B cell (primary cell): ENCODE results near the gene MOB1A. TPM values are rescaled to one million over a fixed set of nuclear protein-coding genes. Genes with fewer than 3 reads are reported as not detected.

Experiments used
- ATAC-seq: fragments of 200-7000 bp; cut with Tn5 transposase; one replicate; pipeline ENCODE4 v1.10.0; 2021; ENCODE audit warnings: low read depth, mild to moderate bottlenecking, moderate number of reproducible peaks, moderate library complexity
- CTCF ChIA-PET: fragments of 350-600 bp; sonication (Branson Sonifier 250); formaldehyde crosslinking; loops from one replicate; lab custom pipeline; 2021; ENCODE audit warnings: antibody characterized with exemption, inconsistent platforms; lab: Charles Lee
- POLR2A ChIA-PET: fragments of 350-600 bp; sonication (Branson Sonifier 250); formaldehyde crosslinking; loops from one replicate; lab custom pipeline; 2021; ENCODE audit warnings: antibody characterized with exemption; lab: Charles Lee
- DNase-seq: peaks from one replicate; pipeline ENCODE4 v3.0.0; 2013
- H2AFZ ChIP-seq: 2 replicates; pipeline ENCODE4 v1.6.1; 2012; ENCODE audit warnings: mild to moderate bottlenecking, low read depth, low read length; ENCODE audit not compliant: insufficient read depth, poor library complexity, severe bottlenecking
- H3K27ac ChIP-seq, 2 donors: 1 replicate in 1 of 2; 2 replicates in 1 of 2; pipeline ENCODE4 v1.5.1; 2012 to 2013; ENCODE audit warnings: low read length in 2 of 2, mild to moderate bottlenecking in 2 of 2, moderate library complexity in 1 of 2
- H3K27me3 ChIP-seq, 4 experiments: fragments of 200-600 bp in 1 of 4; sonication (generic) in 1 of 4; replicated peaks in 1 of 4; 1 replicate in 2 of 4; 2 replicates in 2 of 4; pipeline versions ENCODE4 v1.6.1 to v1.7.0; 2013 to 2016; ENCODE audit warnings: low read length in 3 of 4, mild to moderate bottlenecking in 2 of 4, mixed read lengths in 1 of 4, moderate library complexity in 1 of 4; ENCODE audit not compliant: insufficient read depth in 4 of 4, control insufficient read depth in 3 of 4; ENCODE audit errors: control extremely low read depth in 1 of 4
- H3K36me3 ChIP-seq, 2 experiments: replicated peaks in 1 of 2; 1 replicate in 1 of 2; 2 replicates in 1 of 2; pipeline versions ENCODE4 v1.6.1 to v1.7.1; 2013; ENCODE audit warnings: low read length in 1 of 2; ENCODE audit not compliant: insufficient read depth in 2 of 2, control insufficient read depth in 1 of 2; ENCODE audit errors: control extremely low read depth in 1 of 2, extremely low read depth in 1 of 2
- H3K4me1 ChIP-seq, 2 donors: fragments of 200-600 bp in 1 of 2; sonication (generic) in 1 of 2; 1 replicate in 1 of 2; 2 replicates in 1 of 2; pipeline versions ENCODE4 v1.5.1 to v1.6.1; 2013 to 2017; ENCODE audit warnings: low read length in 2 of 2; ENCODE audit not compliant: control insufficient read depth in 2 of 2, insufficient read depth in 2 of 2
- H3K4me2 ChIP-seq: replicated peaks from 2 replicates; pipeline ENCODE3; 2012; ENCODE audit warnings: mild to moderate bottlenecking, low read depth, low read length; ENCODE audit not compliant: poor library complexity, severe bottlenecking
- H3K4me3 ChIP-seq, 5 experiments: fragments of 200-600 bp in 1 of 5; sonication (generic) in 1 of 5; 1 replicate in 3 of 5; 2 replicates in 2 of 5; pipeline versions ENCODE4 v1.5.1 to v1.7.0; 2011 to 2016; ENCODE audit warnings: low read length in 4 of 5, mild to moderate bottlenecking in 4 of 5, low read depth in 2 of 5, control low read depth in 1 of 5, moderate library complexity in 1 of 5; ENCODE audit not compliant: insufficient read depth in 1 of 5; ENCODE audit errors: control extremely low read depth in 1 of 5, extremely low read depth in 1 of 5
- H3K79me2 ChIP-seq: fragments of 200-600 bp; sonication (generic); one replicate; pipeline ENCODE4 v1.6.0; 2016; ENCODE audit warnings: low read length; ENCODE audit not compliant: control insufficient read depth, insufficient read depth
- H3K9ac ChIP-seq: fragments of 200-600 bp; sonication (generic); 2 replicates; pipeline ENCODE4 v1.6.1; 2017; ENCODE audit warnings: mild to moderate bottlenecking, low read length, moderate library complexity
- H3K9me3 ChIP-seq, 3 donors: one replicate each; pipeline versions ENCODE4 v1.6.1 to v1.7.1; 2013; ENCODE audit warnings: low read length in 2 of 3; ENCODE audit not compliant: control insufficient read depth in 2 of 3, insufficient read depth in 1 of 3; ENCODE audit errors: control extremely low read depth in 1 of 3
- H4K20me1 ChIP-seq: 2 replicates; pipeline ENCODE4 v1.6.0; 2012; ENCODE audit warnings: mild to moderate bottlenecking, low read length; ENCODE audit not compliant: insufficient read depth, control insufficient read depth, poor library complexity, severe bottlenecking
- H3K27ac Mint-ChIP-seq: one replicate; pipeline ENCODE4 v1.8.0; 2021; ENCODE audit warnings: mixed read lengths
- H3K27me3 Mint-ChIP-seq: one replicate; pipeline ENCODE4 v1.8.0; 2021; ENCODE audit warnings: mixed read lengths
- H3K4me1 Mint-ChIP-seq: one replicate; pipeline ENCODE4 v1.8.0; 2021; ENCODE audit warnings: mixed read lengths
- H3K4me3 Mint-ChIP-seq: one replicate; pipeline ENCODE4 v1.8.0; 2021; ENCODE audit warnings: mixed read lengths
- H3K9me3 Mint-ChIP-seq: one replicate; pipeline ENCODE4 v1.8.0; 2022; ENCODE audit warnings: mixed read lengths; ENCODE audit not compliant: insufficient read depth
- EZH2 ChIP-seq: IDR thresholded peaks from 2 replicates; pipeline ENCODE4 v1.6.1; 2012; ENCODE audit warnings: borderline replicate concordance, low read depth, mild to moderate bottlenecking, moderate library complexity, low read length; ENCODE audit not compliant: insufficient read depth, poor library complexity, severe bottlenecking
- WGBS: methylation state at CpG from one replicate; pipeline ENCODE4 v1.1.5; 2013; ENCODE audit warnings: missing lambda C conversion rate; ENCODE audit not compliant: insufficient coverage; 5-methylcytosine and 5-hydroxymethylcytosine counted together
- intact Hi-C: fragments of 100-400 bp; cut with micrococcal nuclease; formaldehyde crosslinking; loops from one replicate; pipeline ENCODE4 v1.10.0; 2022
- polyA plus RNA-seq: library from polyadenylated mRNA; depleted of rRNA; stranded (reverse); fragments of >200 nt; gene quantifications from 2 replicates; pipeline ENCODE4 v1.2.3, GENCODE V29; 2012
- total RNA-seq, 2 donors: library from RNA; stranded (reverse); fragments of 120-200 nt in 1 of 2; gene quantifications; 1 replicate in 1 of 2; 2 replicates in 1 of 2; pipeline versions ENCODE4 v1.2.3 to v1.2.4, GENCODE V29; 2013 to 2022
- TF ChIP-seq, protein P1 (sequence below): fragments of 200-600 bp; IDR thresholded peaks from one replicate; pipeline ENCODE4 v1.8.0; 2022; ENCODE audit warnings: antibody characterized with exemption, mild to moderate bottlenecking

MOB1A gene
- total and polyA plus RNA-seq, 2 donors (not counting 1 experiment from before 2014, with no cell fraction given), result 43.3 to 219 TPM

GRCh38 chr2:74138600-74139323, 39.9 kb downstream of the MOB1A start:
- Mint-ChIP-seq H3K27me3 (no peaks in the 10 kb centered on the region), H3K27ac (no peak overlapping the region), H3K4me3 (no peak overlapping the region), H3K4me1 (no peaks in the 10 kb centered on the region), H3K9me3 (no peaks in the 10 kb centered on the region)
- ChIA-PET CTCF (no interaction called here), POLR2A (no interaction called here)
- peaks cover 5 to 9% of the 10 kb centered on the region in 2 experiments for H3K36me3 ChIP-seq
- no peak overlapping the region for H3K4me2 ChIP-seq
- no peaks in the 10 kb centered on the region for H3K27me3 ChIP-seq
- H3K4me3 ChIP-seq, result no peak overlapping the region
- ATAC-seq, result no peak
- H2AFZ ChIP-seq, result no peak overlapping the region
- DNase-seq, result no peak
- 96% methylated on average over 17 of the region's 19 CpGs for WGBS
- no peaks in the 10 kb centered on the region for H4K20me1 ChIP-seq
- TF ChIP-seq, protein P1, sequence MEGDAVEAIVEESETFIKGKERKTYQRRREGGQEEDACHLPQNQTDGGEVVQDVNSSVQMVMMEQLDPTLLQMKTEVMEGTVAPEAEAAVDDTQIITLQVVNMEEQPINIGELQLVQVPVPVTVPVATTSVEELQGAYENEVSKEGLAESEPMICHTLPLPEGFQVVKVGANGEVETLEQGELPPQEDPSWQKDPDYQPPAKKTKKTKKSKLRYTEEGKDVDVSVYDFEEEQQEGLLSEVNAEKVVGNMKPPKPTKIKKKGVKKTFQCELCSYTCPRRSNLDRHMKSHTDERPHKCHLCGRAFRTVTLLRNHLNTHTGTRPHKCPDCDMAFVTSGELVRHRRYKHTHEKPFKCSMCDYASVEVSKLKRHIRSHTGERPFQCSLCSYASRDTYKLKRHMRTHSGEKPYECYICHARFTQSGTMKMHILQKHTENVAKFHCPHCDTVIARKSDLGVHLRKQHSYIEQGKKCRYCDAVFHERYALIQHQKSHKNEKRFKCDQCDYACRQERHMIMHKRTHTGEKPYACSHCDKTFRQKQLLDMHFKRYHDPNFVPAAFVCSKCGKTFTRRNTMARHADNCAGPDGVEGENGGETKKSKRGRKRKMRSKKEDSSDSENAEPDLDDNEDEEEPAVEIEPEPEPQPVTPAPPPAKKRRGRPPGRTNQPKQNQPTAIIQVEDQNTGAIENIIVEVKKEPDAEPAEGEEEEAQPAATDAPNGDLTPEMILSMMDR, result no peak
- TF ChIP-seq EZH2, result no peak
- no peaks in the 10 kb centered on the region for H3K9me3 ChIP-seq
- H3K79me2 ChIP-seq, result peaks cover 16% of the 10 kb centered on the region
- no peak overlapping the region for H3K9ac ChIP-seq
- intact Hi-C loops, result no loop called here
- no peak overlapping the region for H3K27ac ChIP-seq
- no peaks in the 10 kb centered on the region for H3K4me1 ChIP-seq
